ENCODE data around the gene SGIP1. TPM values are rescaled to one million over a fixed set of nuclear protein-coding genes. Genes with fewer than 3 reads are reported as not detected.

The SGIP1 gene, protein sequence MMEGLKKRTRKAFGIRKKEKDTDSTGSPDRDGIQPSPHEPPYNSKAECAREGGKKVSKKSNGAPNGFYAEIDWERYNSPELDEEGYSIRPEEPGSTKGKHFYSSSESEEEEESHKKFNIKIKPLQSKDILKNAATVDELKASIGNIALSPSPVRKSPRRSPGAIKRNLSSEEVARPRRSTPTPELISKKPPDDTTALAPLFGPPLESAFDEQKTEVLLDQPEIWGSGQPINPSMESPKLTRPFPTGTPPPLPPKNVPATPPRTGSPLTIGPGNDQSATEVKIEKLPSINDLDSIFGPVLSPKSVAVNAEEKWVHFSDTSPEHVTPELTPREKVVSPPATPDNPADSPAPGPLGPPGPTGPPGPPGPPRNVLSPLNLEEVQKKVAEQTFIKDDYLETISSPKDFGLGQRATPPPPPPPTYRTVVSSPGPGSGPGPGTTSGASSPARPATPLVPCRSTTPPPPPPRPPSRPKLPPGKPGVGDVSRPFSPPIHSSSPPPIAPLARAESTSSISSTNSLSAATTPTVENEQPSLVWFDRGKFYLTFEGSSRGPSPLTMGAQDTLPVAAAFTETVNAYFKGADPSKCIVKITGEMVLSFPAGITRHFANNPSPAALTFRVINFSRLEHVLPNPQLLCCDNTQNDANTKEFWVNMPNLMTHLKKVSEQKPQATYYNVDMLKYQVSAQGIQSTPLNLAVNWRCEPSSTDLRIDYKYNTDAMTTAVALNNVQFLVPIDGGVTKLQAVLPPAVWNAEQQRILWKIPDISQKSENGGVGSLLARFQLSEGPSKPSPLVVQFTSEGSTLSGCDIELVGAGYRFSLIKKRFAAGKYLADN
- total RNA-seq = 3.6 TPM
- long read RNA-seq, partial matches to known transcripts = 0 of 1 reads
- long read RNA-seq, other reads (novel, unspliced or antisense) = 1 of 1 reads

DNA sequence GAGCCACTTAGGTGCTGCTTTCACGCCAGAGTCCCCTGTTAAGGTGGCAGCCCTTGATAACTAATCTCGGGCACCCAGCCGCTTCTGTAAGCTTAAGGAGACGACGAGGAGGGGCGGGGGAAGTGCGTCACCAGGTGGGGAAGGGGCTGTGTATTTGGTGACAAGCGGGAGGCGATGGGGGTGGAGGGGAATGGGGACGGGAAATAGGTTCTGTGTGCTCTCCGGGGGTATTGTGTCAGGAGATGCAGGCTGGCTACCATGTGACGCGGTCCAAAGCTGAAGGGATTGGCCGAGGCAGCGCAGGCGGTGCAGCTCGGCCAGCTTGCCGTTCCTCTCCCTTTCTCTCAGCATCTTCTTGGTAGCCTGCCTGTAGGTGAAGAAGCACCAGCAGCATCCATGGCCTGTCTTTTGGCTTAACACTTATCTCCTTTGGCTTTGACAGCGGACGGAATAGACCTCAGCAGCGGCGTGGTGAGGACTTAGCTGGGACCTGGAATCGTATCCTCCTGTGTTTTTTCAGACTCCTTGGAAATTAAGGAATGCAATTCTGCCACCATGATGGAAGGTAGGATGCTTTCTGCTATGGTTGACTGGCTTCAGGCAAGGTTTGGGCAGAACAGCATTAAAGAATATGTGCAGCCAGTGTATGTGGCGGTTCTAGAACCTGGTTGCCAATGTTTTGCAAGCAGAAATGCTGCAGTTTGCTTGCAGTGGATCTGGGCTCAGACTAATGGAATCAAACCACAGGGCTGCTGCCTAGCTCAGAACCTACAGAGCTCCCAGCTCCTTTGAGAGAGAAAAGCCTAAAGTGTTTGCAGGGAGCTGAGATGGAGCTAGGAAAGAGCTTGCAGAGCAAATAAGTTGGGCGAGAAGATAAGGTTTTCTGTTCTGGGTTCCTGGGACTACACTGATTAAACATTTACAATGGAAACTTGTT is at the start of gene SGIP1:
Gene SGIP1, plus strand, starts transcription at position 350 of the 937 bp plus-strand sequence. Its CDS starts 206 bp downstream, at position 556.
- intact Hi-C loops (cut with DNase I) = no loop called here
- ATAC-seq (ENCODE audit: poor library complexity) (peak; percentile 92), DNase-seq (peak; percentile 58)

DNA sequence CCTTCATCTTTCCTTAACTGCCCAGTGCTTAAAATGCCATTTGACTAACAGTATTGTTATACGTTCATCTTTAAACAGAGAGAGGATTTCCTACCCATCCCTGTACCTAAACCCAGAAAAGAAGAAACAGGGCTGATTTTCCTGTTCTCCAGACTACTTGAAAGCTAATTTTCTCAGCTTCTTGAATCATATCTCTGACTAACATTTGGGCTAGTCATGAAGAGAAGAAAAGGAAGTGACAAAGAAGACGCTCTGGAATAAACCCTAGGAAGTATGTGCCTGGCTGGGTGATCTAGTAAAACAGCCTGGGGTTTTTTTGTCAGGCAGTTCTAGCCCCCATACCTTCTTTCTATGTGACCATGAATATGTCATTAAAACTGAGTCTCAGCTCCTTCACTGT is 44.8 kb upstream of the SGIP1 start:
- intact Hi-C loops (cut with DNase I) = no loop called here
- ATAC-seq (ENCODE audit: poor library complexity) = no peak
- DNase-seq = no peak

DNA sequence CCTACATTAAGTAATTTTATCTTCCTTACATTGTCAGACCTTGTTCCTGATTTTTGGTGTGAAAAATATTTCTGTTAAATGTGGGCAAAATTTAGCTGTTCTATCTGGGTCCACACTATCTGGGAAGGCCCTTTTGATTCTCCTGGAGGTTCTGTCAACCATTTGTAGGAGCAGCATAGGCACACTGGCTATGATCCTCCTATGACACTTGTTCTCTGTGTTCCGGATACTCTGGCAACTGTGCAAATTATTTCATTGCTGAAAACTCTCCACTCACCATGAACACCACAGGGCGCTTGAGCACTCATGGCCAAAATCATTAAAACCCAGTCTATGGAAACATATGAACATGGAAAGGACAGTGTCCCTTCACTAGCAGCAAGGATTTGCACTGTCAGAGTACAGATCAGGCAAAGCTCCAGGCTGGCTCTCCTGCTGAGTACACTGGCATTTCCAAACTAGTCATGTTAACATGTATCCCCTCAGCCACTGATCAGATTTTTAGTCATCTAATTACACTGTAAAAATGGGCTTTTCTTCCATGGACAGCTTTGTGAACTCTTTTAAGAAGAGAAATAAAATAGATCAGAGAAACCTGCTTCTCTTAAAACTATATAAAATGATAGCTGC is 43.9 kb upstream of the SGIP1 start:
- intact Hi-C loops (cut with DNase I) = no loop called here
- peak; percentile 86 for ATAC-seq (ENCODE audit: poor library complexity)
- peak; percentile 30 for DNase-seq

DNA sequence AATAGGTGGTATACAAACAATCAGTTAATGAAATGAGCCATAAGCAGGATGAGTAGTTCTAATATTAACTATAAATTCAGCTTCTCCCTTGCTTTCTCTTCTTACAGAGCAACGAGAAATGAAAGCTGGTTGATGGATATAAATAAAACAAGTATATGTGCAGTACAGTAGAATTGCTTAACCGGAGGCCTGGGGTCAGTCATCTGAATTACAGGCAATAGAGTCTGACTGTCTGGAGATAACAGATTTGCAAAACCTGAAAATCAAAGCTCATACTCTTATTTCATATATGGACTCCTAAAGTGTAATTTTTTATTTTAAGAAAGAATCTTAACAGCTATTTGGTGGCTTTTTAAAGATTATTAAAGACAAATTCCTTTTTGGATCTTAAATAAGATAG is 43.1 kb upstream of the SGIP1 start:
- DNase-seq (no peak), ATAC-seq (ENCODE audit: poor library complexity) (peak; percentile 87)
- intact Hi-C loops (cut with DNase I) = no loop called here

DNA sequence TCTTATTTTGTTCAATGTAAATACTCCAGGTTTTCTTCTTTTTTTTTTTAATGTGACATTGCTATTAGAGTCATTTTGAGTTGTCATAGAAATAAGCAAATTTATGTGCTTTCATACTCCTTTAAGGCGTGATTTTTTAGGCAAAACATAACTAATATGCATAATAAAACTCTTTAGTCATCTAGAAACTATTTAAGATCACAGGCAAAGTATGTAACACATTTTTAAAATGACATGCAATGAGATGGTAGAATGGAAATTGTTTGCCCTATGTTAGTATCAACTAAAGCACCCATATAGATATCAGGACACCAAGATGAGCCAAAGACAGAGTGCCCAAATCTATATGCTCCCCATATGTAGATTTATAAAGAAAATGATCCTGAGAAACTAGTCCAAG is 41.5 kb upstream of the SGIP1 start:
- intact Hi-C loops (cut with DNase I) = no loop called here
- no peak for DNase-seq
- no peak for ATAC-seq (ENCODE audit: poor library complexity)

DNA sequence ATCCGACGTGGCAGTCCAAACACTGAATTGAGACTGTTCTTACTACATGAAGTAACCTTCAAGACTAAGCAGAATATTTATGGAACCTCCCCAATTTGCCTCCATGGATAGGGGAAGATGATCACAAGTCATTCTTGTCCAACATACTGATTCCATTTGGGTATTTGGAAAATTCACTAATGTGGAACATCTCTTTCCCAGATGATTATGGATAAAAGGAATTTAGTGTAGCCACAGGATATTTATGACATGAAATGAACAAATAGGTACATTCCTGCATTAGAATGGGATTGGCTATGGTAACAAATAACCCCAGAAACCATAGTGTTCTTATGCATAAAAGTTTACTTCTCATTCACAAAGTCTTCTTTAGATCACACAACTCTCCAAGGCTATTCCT is 40.2 kb upstream of the SGIP1 start:
- ATAC-seq (ENCODE audit: poor library complexity) = no peak
- intact Hi-C loops (cut with DNase I) = no loop called here
- no peak for DNase-seq

DNA sequence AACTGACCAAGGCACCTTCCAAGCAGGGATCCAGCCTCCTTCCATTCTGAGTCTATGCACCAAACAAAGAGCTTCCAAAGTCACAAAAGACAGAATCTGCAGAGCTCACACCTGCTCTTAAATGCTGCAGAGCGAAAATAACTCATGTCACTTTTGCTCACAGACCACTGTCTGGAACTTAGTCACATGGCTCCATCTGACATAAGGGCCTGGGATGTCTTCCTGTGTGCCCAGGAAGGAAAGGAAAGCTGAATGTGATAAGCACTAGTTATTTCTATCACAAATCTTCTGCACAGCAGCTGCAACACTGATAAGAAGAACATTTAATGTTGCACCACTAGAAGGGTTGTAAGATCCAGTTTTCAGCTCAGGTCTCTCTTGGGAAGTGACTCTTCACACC is 39.5 kb upstream of the SGIP1 start:
- ATAC-seq (ENCODE audit: poor library complexity) (no peak), DNase-seq (no peak)
- intact Hi-C loops (cut with DNase I) = no loop called here

DNA sequence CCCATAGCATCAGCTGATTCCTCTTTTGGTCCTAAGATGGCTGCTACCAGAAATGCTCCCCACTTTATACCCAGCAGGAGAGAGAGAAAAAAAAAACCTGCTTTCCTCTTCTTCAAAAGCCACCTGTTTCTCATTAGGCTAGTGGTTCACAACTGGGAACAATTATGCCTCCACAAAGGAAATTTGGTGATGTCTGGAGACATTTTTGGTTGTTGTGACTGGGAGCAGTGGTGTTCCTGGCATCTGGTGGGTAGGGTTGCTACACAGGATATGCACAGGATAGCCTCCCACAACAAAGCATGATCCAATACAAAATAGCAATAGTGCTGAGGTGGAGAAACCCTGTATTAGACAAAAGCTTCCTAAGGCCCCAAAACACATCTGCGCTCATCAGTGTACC is 38.5 kb upstream of the SGIP1 start:
- DNase-seq (no peak), ATAC-seq (ENCODE audit: poor library complexity) (no peak)
- intact Hi-C loops (cut with DNase I) = no loop called here

DNA sequence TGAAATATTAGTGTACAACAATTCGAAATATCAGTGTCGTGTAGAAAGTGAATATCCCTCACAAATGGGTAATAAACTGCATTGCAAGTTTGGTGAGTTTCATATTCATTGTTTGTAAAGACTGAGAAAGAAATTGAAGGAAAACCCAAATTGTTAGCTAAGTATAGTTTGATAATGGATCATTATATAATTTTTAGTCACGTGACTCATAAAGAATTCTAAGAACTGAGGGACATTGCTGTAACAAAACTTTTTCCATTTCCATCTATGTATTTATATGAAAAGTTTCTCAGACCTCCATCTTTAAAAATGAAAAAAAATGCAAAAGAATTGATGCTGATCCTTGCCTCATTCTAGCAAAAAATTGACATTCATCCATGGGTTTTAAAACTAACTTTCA is 36.0 kb upstream of the SGIP1 start:
- intact Hi-C loops (cut with DNase I) = no loop called here
- ATAC-seq (ENCODE audit: poor library complexity) (no peak), DNase-seq (no peak)

DNA sequence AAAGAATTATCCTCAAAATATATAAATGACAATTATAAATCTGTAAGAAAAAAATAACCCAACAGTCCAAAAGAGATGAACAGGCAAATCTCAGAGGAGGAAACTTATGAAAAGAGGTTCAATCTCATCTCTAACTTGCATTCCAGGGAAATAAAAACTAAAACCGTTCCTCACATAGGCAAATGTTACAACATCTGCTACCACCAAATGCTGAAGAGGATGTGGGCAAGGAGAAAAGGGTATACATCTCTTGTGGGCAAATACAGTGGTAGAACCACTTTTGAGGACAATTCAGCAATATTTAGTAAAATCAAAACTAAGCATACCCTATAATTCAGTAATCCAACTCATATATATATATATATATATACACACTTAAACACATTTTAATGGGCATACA is 33.7 kb upstream of the SGIP1 start:
- ATAC-seq (ENCODE audit: poor library complexity) = no peak
- no peak for DNase-seq
- intact Hi-C loops (cut with DNase I) = loop anchor here (5.0 to 10.0 kb wide), 2 partner anchors 224 to 253 kb away; no protein-coding TSS in a partner anchor

DNA sequence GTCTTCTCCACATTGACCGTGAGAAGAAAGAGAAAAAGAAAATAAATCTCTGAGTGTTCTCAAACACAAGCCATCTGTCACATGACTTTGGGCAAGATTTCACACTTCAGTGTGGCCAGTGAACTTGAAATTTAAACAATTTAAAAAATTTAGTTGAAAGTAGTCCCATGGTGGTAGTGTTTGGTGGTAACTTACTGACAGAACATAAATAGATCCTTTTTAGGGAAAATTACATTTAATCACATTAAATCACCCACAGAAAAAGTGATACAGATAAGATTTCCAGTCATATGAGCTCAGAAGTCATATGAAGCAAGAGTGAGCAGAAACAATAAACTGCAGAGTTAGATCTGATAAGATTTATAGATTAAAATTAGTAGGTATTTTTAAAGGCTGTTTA is 31.9 kb upstream of the SGIP1 start:
- DNase-seq (no peak), ATAC-seq (ENCODE audit: poor library complexity) (no peak)
- intact Hi-C loops (cut with DNase I) = loop anchor here (5.0 to 10.0 kb wide), 2 partner anchors 223 to 255 kb away; no protein-coding TSS in a partner anchor

DNA sequence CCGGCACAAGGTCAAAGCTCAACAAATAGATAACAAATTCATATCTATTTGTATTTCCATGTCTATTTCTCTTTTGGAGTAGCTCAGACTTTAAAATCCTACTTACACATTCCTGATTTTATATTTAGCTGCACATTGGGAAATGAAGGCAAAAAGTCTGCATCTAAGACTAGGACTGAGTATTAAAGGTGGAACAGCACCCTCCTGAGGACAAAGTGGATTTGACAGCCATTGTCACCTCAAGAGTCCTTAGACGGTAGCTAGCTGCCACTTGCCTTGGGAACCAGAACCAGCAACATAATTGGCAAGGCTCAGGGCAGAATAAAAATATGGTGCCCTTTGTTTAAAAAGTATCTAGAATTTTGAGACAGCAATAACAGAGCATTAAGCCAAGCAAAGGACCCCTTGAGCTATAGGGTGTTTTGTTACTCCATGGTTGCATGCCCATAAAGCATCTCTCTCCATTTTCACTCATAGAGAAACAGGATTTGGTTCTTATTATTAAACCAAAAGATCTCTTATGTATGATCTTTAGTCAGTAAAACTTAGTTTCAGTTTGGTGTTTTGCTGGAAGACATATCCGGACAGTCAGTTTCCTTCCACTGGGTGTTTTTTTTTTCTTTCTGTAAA is 30.0 kb upstream of the SGIP1 start:
- intact Hi-C loops (cut with DNase I) = loop anchor here (5.0 to 10.0 kb wide), 2 partner anchors 221 to 257 kb away; no protein-coding TSS in a partner anchor
- peak; percentile 33 for DNase-seq
- ATAC-seq (ENCODE audit: poor library complexity) = peak; percentile 93

DNA sequence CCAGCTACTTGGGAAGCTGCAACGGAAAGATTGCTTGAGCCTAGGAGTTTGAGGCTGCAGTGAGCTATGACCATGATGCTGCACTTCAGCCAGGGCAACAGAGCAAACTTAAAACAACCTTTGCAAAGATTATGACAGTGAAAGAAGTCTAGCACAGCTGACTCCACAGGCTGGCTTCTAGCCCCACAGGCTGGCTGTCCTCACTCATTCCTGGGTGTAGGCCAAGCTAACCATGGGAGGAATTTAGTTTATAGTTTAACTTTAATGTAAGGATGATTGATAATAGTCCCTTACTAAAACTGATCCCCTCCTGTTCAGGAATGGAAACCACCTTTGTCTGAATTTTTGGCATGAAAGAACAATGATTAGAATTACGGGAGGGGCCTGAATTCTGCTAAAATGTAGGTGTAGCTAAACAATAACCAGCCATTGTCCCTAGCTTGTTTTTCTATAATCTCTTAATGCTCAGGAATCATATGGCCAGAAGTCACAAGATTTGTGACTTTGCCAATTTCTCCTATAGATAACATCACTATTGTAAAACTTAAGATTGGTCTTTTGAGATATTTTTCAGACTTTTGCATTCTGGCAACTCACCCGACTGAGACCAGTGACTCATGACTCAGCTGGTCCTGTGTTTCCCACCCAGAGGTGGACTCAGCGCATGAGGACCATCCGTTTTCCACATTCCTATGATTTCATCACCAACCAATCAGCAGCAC is 28.1 kb upstream of the SGIP1 start:
- no peak for ATAC-seq (ENCODE audit: poor library complexity)
- DNase-seq = peak; percentile 27
- intact Hi-C loops (cut with DNase I) = loop anchor here (10.0 kb wide), 1 partner anchor 219 kb away; no protein-coding TSS in a partner anchor

DNA sequence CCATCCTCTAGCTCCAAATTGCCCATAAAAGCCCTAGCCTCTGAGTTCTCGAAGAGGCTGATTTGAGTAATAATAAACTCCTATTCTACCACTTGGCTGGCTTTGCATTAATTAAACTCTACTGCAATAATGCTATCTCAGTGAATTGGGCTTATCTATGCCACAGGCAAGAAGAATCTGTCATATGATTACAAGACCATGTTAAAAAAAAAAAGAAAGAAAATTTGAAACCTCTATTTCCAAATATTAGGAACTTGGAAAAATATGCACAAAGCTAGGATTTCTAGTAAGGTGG is 27.6 kb upstream of the SGIP1 start:
- intact Hi-C loops (cut with DNase I) = loop anchor here (10.0 kb wide), 1 partner anchor 218 kb away; no protein-coding TSS in a partner anchor
- DNase-seq = no peak
- no peak for ATAC-seq (ENCODE audit: poor library complexity)

DNA sequence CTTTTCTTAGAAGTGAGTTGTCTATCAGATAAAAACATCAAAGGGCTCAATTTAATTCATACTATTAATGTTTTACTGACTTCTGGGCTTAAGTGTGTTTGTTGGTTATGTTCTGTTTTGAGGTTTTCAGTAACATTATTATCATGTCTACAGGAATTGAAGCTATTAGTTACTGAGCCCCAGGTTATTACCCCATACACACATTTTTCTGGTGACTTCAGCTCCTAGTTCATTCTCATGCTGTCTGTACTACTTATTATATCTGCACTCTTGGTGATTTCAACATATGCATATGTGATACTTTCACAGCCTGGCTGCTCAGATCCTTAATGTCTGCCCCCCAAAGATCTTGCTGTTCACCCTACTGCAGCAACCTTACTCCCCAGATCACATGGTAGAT is 27.0 kb upstream of the SGIP1 start:
- intact Hi-C loops (cut with DNase I) = loop anchor here (10.0 kb wide), 1 partner anchor 218 kb away; no protein-coding TSS in a partner anchor
- no peak for ATAC-seq (ENCODE audit: poor library complexity)
- no peak for DNase-seq

DNA sequence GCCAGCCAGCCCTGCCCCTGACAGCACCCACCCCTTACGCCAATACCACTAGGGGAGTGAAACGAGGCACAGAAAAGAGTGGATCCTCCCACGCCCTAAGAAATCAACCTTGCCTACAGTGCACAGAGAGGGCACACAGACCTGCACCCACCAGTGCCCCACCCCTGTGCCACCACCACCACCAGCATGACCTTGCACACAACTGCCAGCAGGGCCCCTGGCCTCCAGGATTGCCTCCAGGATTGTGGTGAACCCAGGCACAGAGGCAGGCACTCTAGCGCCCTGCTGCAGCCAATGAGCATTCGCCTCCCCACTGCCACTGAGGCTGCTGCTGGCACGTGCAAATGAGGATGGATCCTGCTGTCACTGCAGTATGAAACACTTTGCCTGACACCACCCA is 23.5 kb upstream of the SGIP1 start:
- no peak for DNase-seq
- intact Hi-C loops (cut with DNase I) = no loop called here
- no peak for ATAC-seq (ENCODE audit: poor library complexity)

DNA sequence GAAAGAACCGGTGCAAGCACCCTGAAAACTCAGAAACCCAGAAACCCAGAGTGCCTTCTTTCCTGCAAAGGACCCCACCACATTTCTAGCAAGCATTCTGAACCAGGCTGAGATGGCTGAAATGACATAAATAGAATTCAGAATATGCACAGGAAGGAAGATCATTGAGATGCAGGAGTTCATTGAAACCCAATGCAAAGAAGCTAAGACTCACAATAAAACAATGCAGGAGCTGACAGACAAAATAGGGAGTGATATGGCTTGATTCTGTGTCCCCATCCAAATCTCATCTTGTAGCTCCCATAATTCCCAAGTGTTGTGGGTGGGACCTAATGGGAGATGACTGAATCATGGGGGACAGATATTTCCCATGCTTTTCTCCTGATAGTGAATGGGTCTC is 22.8 kb upstream of the SGIP1 start:
- ATAC-seq (ENCODE audit: poor library complexity) (no peak), DNase-seq (no peak)
- intact Hi-C loops (cut with DNase I) = no loop called here
